Mesendoderm (in vitro differentiated cells): ENCODE measurements around the gene PROK1.
A peak's percentile ranks its signal among the peaks of the same experiment; 100 is the strongest.

Experiments used
- DNase-seq: peaks from one replicate; pipeline ENCODE4 v3.0.0; 2013
- H2AK5ac ChIP-seq: 2 replicates; pipeline ENCODE4 v1.6.1; 2013; ENCODE audit warnings: low read length, inconsistent platforms
- H2BK120ac ChIP-seq: 2 replicates; pipeline ENCODE4 v1.6.1; 2013; ENCODE audit warnings: low read depth, mild to moderate bottlenecking, low read length, moderate library complexity, mixed read lengths
- H2BK15ac ChIP-seq: replicated peaks from 2 replicates; pipeline ENCODE4 v1.6.1; 2013; ENCODE audit warnings: low read depth, mild to moderate bottlenecking, moderate library complexity
- H2BK5ac ChIP-seq: 2 replicates; pipeline ENCODE4 v1.6.1; 2013; ENCODE audit warnings: low read length, inconsistent platforms
- H3K18ac ChIP-seq: 2 replicates; pipeline ENCODE4 v1.6.1; 2013; ENCODE audit warnings: mild to moderate bottlenecking, low read length, mixed read lengths
- H3K23ac ChIP-seq: one replicate; pipeline ENCODE4 v1.6.1; 2013; ENCODE audit warnings: low read length
- H3K27ac ChIP-seq: 2 replicates; pipeline ENCODE4 v1.5.1; 2013; ENCODE audit warnings: low read depth, mild to moderate bottlenecking, inconsistent platforms, low read length, moderate library complexity
- H3K27me3 ChIP-seq: 2 replicates; pipeline ENCODE4 v1.6.1; 2013; ENCODE audit warnings: low read length, control low read depth, mild to moderate bottlenecking, inconsistent platforms; ENCODE audit not compliant: insufficient read depth, poor library complexity
- H3K36me3 ChIP-seq: 2 replicates; pipeline ENCODE4 v1.6.1; 2013; ENCODE audit warnings: low read length, inconsistent platforms; ENCODE audit not compliant: control insufficient read depth, insufficient read depth
- H3K4ac ChIP-seq: one replicate; pipeline ENCODE4 v1.6.1; 2013; ENCODE audit warnings: low read depth, mild to moderate bottlenecking, low read length, moderate library complexity
- H3K4me1 ChIP-seq: 2 replicates; pipeline ENCODE4 v1.6.1; 2013; ENCODE audit warnings: low read depth, low read length, inconsistent platforms; ENCODE audit not compliant: control insufficient read depth
- H3K4me2 ChIP-seq: 2 replicates; pipeline ENCODE4 v1.6.1; 2013; ENCODE audit warnings: low read length
- H3K4me3 ChIP-seq: 2 replicates; pipeline ENCODE4 v1.5.1; 2013; ENCODE audit warnings: mild to moderate bottlenecking, low read length
- H3K56ac ChIP-seq: one replicate; pipeline ENCODE4 v1.6.1; 2013; ENCODE audit warnings: low read length
- H3K79me1 ChIP-seq: 2 replicates; pipeline ENCODE4 v1.6.1; 2013; ENCODE audit warnings: low read length, inconsistent platforms
- H3K79me2 ChIP-seq: 2 replicates; pipeline ENCODE4 v1.6.1; 2013; ENCODE audit warnings: mild to moderate bottlenecking, low read length; ENCODE audit not compliant: control insufficient read depth, insufficient read depth
- H3K9ac ChIP-seq: 2 replicates; pipeline ENCODE4 v1.6.1; 2013; ENCODE audit warnings: low read length, inconsistent platforms
- H4K5ac ChIP-seq: one replicate; pipeline ENCODE4 v1.6.1; 2013; ENCODE audit warnings: low read length
- H4K8ac ChIP-seq: one replicate; pipeline ENCODE4 v1.6.1; 2013; ENCODE audit warnings: low read depth, mild to moderate bottlenecking, control low read depth, low read length, moderate library complexity
- WGBS: extraction: QIAGEN DNeasy Blood & Tissue Kit; methylation state at CpG from one replicate; pipeline ENCODE4 v1.1.7; 2013; ENCODE audit warnings: low lambda C conversion rate, missing lambda C conversion rate; ENCODE audit not compliant: insufficient coverage; ENCODE audit errors: extremely low coverage; 5-methylcytosine and 5-hydroxymethylcytosine counted together

PROK1 gene

DNA sequence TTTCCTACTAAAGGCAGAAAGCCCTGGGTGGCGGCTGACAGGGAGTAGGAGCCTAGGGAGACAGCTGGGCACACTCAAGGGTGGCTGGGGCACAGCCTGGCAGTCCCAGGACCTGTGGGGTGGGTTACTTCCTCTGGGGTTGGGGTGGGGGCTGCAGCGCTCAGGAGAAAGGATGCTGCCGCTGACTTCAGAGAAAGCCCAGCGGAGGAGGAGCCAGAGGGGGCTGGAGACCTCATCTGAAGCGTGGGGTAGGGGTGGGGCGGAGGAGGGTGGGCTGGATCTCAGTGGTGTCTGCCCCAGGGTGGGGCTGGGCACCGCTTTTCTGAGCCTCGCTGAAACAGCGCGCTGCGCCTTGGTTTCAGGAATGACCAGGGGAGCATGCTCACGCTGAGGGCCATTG is 37.2 kb downstream of the PROK1 start:
- Histone ChIP-seq H2BK120ac (no peak overlapping the region), H3K27ac (no peak overlapping the region), H3K36me3 (no peaks in the 10 kb centered on the region), H3K4me3 (no peak overlapping the region), H2AK5ac (no peak overlapping the region), H3K56ac (peak overlapping the region; percentile 64), H3K18ac (no peak overlapping the region), H2BK5ac (no peak overlapping the region), H3K4me1 (peaks cover 6% of the 10 kb centered on the region), H3K4ac (no peak overlapping the region), H2BK15ac (no peak overlapping the region), H3K4me2 (no peak overlapping the region), H3K27me3 (no peaks in the 10 kb centered on the region), H3K79me2 (no peaks in the 10 kb centered on the region), H3K79me1 (no peaks in the 10 kb centered on the region), H3K23ac (no peak overlapping the region), H4K5ac (no peak overlapping the region), H3K9ac (no peak overlapping the region), H4K8ac (no peak overlapping the region)
- no CpG with 5 or more reads among the region's 12 CpGs for WGBS
- no peak for DNase-seq

DNA sequence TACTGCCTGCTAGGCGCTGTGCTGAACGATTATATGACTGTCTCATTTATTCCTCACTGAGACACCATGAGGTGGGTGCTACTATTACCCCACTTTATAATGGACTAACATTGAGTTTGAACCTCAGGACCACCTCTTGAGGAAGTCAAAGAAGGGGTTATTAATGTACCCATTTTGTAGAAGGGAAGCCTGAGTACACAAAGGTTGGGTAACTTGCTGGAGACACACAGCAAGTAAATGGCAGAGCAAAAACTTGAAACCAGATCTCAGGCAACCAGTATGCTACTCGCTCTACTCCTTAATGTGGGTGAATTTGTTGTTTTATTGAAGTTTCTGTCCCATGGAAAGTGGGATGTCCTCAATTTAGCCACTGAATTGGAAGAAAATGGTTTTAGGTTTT is 37.9 kb downstream of the PROK1 start:
- Histone ChIP-seq H3K56ac (no peak overlapping the region), H3K4ac (no peak overlapping the region), H3K4me3 (no peak overlapping the region), H2BK15ac (no peak overlapping the region), H3K27ac (no peak overlapping the region), H3K18ac (no peak overlapping the region), H3K27me3 (no peaks in the 10 kb centered on the region), H2BK120ac (no peak overlapping the region), H3K79me2 (no peaks in the 10 kb centered on the region), H3K23ac (no peak overlapping the region), H3K36me3 (no peaks in the 10 kb centered on the region), H4K8ac (no peak overlapping the region), H4K5ac (no peak overlapping the region), H2BK5ac (no peak overlapping the region), H2AK5ac (no peak overlapping the region), H3K4me2 (no peak overlapping the region), H3K79me1 (no peaks in the 10 kb centered on the region), H3K4me1 (peaks cover 6% of the 10 kb centered on the region), H3K9ac (no peak overlapping the region)
- no CpG with 5 or more reads among the region's 3 CpGs for WGBS
- no peak for DNase-seq

DNA sequence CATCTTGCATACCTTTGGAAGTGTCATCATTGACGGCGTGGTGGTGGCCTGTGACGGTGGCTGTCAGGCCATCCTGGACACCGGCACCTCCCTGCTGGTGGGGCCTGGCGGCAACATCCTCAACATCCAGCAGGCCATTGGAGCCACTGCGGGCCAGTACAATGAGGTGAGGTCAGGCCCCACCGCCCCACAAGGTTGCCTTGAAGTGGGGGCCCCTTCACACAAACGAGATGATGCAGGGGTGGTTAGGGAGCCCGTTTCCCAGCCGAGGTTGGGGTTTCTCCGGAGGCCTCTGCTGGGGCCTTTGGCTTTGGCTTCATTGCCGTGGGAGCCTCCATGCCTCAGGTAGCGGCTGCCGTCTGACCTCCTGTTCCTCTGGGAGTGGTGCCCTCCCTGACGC is 38.5 kb downstream of the PROK1 start:
- no peaks in the 10 kb centered on the region for H3K79me2 ChIP-seq
- peak overlapping the region; percentile 42 for H3K56ac ChIP-seq
- H3K27me3 ChIP-seq, result no peaks in the 10 kb centered on the region
- no peak overlapping the region for H3K9ac ChIP-seq
- no peak overlapping the region for H3K4me3 ChIP-seq
- H2AK5ac ChIP-seq, result no peak overlapping the region
- DNase-seq, result no peak
- no peak overlapping the region for H4K5ac ChIP-seq
- no peaks in the 10 kb centered on the region for H3K79me1 ChIP-seq
- no peak overlapping the region for H3K18ac ChIP-seq
- WGBS, result no CpG with 5 or more reads among the region's 15 CpGs
- H3K27ac ChIP-seq, result no peak overlapping the region
- H3K4me1 ChIP-seq, result peaks cover 6% of the 10 kb centered on the region
- H3K4ac ChIP-seq, result no peak overlapping the region
- no peak overlapping the region for H3K4me2 ChIP-seq
- no peak overlapping the region for H2BK120ac ChIP-seq
- H3K23ac ChIP-seq, result no peak overlapping the region
- H3K36me3 ChIP-seq, result no peaks in the 10 kb centered on the region
- H2BK5ac ChIP-seq, result no peak overlapping the region
- no peak overlapping the region for H2BK15ac ChIP-seq
- no peak overlapping the region for H4K8ac ChIP-seq

DNA sequence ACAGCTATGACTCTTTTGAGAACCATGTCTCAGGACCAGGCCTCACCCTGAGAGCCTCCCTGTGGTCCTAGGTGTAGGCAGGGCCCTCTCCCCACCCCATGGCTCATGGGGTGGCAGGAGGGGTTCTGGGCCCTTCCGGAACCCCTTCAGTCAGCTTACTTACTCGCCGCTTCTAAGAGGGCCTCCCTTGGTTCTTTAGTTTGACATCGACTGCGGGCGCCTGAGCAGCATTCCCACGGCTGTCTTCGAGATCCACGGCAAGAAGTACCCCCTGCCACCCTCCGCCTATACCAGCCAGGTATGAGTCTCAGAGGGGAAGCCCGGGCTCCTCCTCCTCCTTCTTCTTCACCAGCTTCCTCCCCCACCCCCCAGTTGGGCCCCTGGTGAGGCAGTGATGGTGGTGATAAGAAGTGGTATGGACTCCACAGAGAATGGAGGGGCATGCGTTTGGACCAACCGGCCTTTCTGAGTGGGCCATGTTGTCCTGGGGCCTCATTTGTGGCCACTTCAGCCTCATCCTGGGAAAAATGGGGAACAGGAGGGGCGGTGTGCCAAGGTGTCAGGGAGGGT is 39.1 kb downstream of the PROK1 start:
- Histone ChIP-seq H3K4ac (peak overlapping the region; percentile 60), H2AK5ac (no peak overlapping the region), H3K79me1 (no peaks in the 10 kb centered on the region), H2BK120ac (no peak overlapping the region), H2BK15ac (no peak overlapping the region), H2BK5ac (no peak overlapping the region), H3K4me1 (peaks cover 6% of the 10 kb centered on the region), H3K27me3 (no peaks in the 10 kb centered on the region), H3K4me3 (no peak overlapping the region), H3K56ac (no peak overlapping the region), H3K27ac (no peak overlapping the region), H3K36me3 (no peaks in the 10 kb centered on the region), H3K9ac (no peak overlapping the region), H3K23ac (no peak overlapping the region), H4K5ac (no peak overlapping the region), H4K8ac (no peak overlapping the region), H3K79me2 (no peaks in the 10 kb centered on the region), H3K18ac (no peak overlapping the region), H3K4me2 (no peak overlapping the region)
- WGBS, result no CpG with 5 or more reads among the region's 14 CpGs
- DNase-seq, result no peak

DNA sequence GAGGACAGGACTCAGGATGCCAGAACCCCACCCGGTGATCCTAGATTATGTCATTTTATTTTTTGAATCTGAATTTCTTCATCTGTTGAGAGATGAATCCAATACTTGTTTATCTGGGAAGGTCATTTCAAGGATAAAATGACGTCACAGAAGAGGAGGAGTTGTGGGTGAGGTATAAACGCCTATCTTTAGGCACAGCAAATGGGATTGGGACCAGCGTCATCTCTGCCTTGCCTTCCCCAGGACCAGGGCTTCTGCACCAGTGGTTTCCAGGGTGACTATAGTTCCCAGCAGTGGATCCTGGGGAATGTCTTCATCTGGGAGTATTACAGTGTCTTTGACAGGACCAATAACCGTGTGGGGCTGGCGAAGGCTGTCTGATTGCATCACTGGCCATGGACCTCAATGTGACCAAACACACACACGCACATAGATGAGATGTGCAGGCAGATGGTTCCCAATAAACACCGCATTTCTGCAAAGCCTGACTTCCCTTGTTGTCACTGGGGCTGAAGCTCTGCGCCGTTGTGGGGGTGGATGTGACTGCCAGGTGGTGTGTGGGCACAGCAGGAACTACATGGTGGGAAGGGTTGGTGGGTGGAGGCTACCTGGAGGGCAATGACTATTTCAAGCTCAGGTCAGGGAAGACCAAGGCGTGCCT is 40.0 kb downstream of the PROK1 start:
- no peak overlapping the region for H4K5ac ChIP-seq
- no CpG with 5 or more reads among the region's 11 CpGs for WGBS
- no peak overlapping the region for H4K8ac ChIP-seq
- no peak overlapping the region for H2BK15ac ChIP-seq
- no peak overlapping the region for H3K23ac ChIP-seq
- H3K27ac ChIP-seq, result no peak overlapping the region
- H3K79me1 ChIP-seq, result no peaks in the 10 kb centered on the region
- H2AK5ac ChIP-seq, result no peak overlapping the region
- DNase-seq, result no peak
- no peak overlapping the region for H3K18ac ChIP-seq
- H3K79me2 ChIP-seq, result no peaks in the 10 kb centered on the region
- H3K4me1 ChIP-seq, result peaks cover 6% of the 10 kb centered on the region
- no peak overlapping the region for H3K4me2 ChIP-seq
- H3K36me3 ChIP-seq, result no peaks in the 10 kb centered on the region
- H3K4me3 ChIP-seq, result no peak overlapping the region
- H2BK5ac ChIP-seq, result no peak overlapping the region
- H2BK120ac ChIP-seq, result no peak overlapping the region
- H3K9ac ChIP-seq, result no peak overlapping the region
- no peaks in the 10 kb centered on the region for H3K27me3 ChIP-seq
- peak overlapping the region; percentile 42 for H3K56ac ChIP-seq
- H3K4ac ChIP-seq, result no peak overlapping the region

DNA sequence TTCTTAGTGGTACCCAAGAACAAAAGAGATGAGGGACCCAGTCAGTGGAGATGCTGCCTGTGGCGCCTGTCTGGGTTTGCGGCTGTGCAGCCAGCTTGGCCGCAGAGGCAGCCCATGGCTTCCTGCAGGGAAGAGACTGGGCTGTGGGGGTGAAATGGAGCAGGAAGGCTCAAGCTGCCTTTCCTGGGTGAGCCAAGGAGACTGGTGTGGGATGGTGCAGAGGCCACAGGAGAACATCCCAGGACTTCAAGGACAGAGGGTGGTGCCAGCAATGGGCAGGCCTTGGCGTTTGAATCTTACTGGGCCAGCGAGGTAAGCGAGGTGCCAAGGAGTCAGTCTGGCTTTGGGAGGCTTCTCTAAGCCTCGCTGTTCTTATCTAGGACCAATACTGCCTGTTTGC is 41.6 kb downstream of the PROK1 start:
- no peak overlapping the region for H3K9ac ChIP-seq
- H3K4me2 ChIP-seq, result no peak overlapping the region
- no peak overlapping the region for H3K18ac ChIP-seq
- no peaks in the 10 kb centered on the region for H3K79me1 ChIP-seq
- H3K36me3 ChIP-seq, result no peaks in the 10 kb centered on the region
- H3K4me1 ChIP-seq, result peaks cover 3% of the 10 kb centered on the region
- H3K23ac ChIP-seq, result no peak overlapping the region
- no peaks in the 10 kb centered on the region for H3K79me2 ChIP-seq
- H2BK5ac ChIP-seq, result no peak overlapping the region
- H2AK5ac ChIP-seq, result no peak overlapping the region
- no peak overlapping the region for H3K56ac ChIP-seq
- no peak overlapping the region for H3K4me3 ChIP-seq
- no peak overlapping the region for H2BK15ac ChIP-seq
- no peaks in the 10 kb centered on the region for H3K27me3 ChIP-seq
- no peak overlapping the region for H2BK120ac ChIP-seq
- no peak overlapping the region for H4K5ac ChIP-seq
- no CpG with 5 or more reads among the region's 7 CpGs for WGBS
- DNase-seq, result no peak
- no peak overlapping the region for H3K27ac ChIP-seq
- no peak overlapping the region for H3K4ac ChIP-seq
- H4K8ac ChIP-seq, result no peak overlapping the region
